Neuron (in vitro differentiated cells): ENCODE data around the gene FASTKD2.
"Not testable (repeated sequence)": the region's sequence is repeated elsewhere in the genome, so short reads cannot be mapped to it uniquely, and the experiment has no call there.

Source experiments
- H2AFZ ChIP-seq: one replicate; pipeline ENCODE4 v1.6.1; 2013; ENCODE audit warnings: low read depth, mild to moderate bottlenecking, inconsistent platforms, low read length, moderate library complexity
- H3K27me3 ChIP-seq: one replicate; pipeline ENCODE4 v1.6.1; 2013; ENCODE audit warnings: low read length; ENCODE audit not compliant: insufficient read depth
- H3K36me3 ChIP-seq: one replicate; pipeline ENCODE4 v1.6.1; 2013; ENCODE audit warnings: low read length; ENCODE audit not compliant: insufficient read depth
- H3K4me1 ChIP-seq: one replicate; pipeline ENCODE4 v1.6.1; 2013; ENCODE audit warnings: low read length; ENCODE audit not compliant: insufficient read depth
- H3K4me3 ChIP-seq: 2 replicates; pipeline ENCODE4 v1.5.1; 2013; ENCODE audit warnings: mild to moderate bottlenecking, low read length, moderate library complexity
- H3K9me3 ChIP-seq: one replicate; pipeline ENCODE4 v1.6.1; 2013; ENCODE audit warnings: low read length

FASTKD2 gene

GRCh38 chr2:206800506-206801417, 35.4 kb downstream of the FASTKD2 start:
- Histone ChIP-seq H3K27me3 (no peaks in the 10 kb centered on the region), H3K4me1 (peaks cover 15% of the 10 kb centered on the region), H2AFZ (no peak overlapping the region), H3K36me3 (peaks cover 7% of the 10 kb centered on the region), H3K9me3 (no peaks in the 10 kb centered on the region), H3K4me3 (no peak overlapping the region)

DNA sequence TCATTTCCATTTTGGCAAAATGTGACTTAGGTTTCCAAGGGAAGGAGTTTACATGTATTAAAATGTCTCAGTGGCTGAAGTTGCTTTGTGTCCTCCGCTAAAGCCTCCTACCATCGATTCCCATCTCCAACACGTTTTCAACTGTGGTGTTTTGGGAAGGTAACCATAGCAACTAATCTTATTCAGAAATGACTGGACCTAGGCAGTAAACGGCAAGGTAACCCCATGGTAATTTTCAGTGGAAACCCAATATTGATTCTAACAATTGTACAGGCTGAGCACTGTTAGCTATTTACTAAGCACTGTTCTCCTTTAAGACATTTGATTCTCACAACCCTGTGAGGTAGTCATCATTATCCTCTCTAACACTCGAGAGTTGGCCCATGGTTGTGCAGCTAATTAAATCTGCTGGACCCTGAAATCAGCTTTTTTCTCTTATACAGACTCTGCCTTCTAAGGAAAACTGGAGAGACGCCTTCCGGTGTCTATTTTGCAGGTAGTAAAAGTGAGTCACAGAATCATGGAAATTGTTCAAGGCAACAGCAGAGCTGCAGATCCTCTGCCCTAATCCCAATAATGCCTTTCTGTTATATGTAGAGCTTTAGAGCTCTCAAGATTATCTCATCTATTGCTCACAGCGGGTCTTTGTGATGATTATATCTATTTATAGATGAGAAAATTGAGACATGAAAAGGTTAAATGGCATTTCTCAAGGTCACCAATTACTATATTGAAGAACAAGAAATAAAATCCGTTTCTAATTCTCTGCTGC, 36.2 kb downstream of the FASTKD2 start:
- Histone ChIP-seq H2AFZ (no peak overlapping the region), H3K4me1 (peaks cover 15% of the 10 kb centered on the region), H3K4me3 (no peak overlapping the region), H3K9me3 (no peaks in the 10 kb centered on the region), H3K36me3 (peaks cover under 1% of the 10 kb centered on the region), H3K27me3 (no peaks in the 10 kb centered on the region)

DNA sequence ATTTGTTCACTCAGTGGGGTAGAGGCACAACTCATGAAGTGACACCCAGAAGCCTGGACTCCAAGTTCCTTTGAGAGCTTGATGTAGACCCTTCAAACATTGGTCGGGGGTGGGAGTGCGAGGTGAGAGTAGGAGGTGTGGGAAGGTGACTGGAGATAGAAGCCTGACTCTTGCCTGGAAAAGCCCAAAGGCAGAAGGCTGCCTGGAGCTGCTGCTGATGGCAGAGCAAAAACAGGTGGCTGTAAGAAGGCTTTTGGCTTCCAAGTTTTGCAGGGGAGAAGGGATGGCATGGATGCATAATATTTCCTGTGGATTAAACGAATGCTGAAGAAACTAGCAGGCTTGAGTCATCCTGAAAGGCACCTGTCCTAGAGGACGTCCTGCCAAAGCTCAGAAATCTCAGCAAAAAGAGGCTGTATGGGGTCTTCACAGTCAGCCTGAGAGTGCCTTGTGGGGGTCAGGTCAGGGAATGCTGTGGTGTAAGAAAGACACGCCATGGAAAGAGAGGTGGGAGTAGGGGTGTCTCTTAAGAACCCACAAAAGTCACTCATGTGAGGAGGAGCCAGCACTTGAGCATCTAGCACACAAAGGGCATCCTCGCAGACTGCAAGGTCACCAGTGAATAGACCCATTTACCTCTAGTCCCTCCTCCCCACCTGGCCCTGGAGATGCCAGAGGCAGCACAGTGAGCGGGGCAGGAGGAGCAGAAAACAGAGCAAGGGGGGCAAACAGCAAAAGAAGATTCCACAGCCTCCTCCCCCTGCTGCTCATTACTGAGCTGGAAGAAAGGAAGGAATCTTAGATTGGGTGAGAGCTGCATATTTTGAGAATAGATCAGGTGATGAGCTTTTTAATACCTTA, 37.5 kb downstream of the FASTKD2 start:
- H3K36me3 ChIP-seq = no peaks in the 10 kb centered on the region
- peaks cover 15% of the 10 kb centered on the region for H3K4me1 ChIP-seq
- H3K4me3 ChIP-seq = no peak overlapping the region
- no peaks in the 10 kb centered on the region for H3K27me3 ChIP-seq
- H3K9me3 ChIP-seq = no peaks in the 10 kb centered on the region
- H2AFZ ChIP-seq = no peak overlapping the region

GRCh38 chr2:206804326-206804725, 38.9 kb downstream of the FASTKD2 start:
- H3K36me3 ChIP-seq = no peaks in the 10 kb centered on the region
- peaks cover 15% of the 10 kb centered on the region for H3K4me1 ChIP-seq
- H2AFZ ChIP-seq = no peak overlapping the region
- H3K9me3 ChIP-seq = no peaks in the 10 kb centered on the region
- no peaks in the 10 kb centered on the region for H3K27me3 ChIP-seq
- H3K4me3 ChIP-seq = no peak overlapping the region

GRCh38 chr2:206805887-206806607, 40.6 kb downstream of the FASTKD2 start:
- no peaks in the 10 kb centered on the region for H3K27me3 ChIP-seq
- H2AFZ ChIP-seq = no peak overlapping the region
- H3K4me3 ChIP-seq = no peak overlapping the region
- no peaks in the 10 kb centered on the region for H3K9me3 ChIP-seq
- H3K4me1 ChIP-seq = peaks cover 10% of the 10 kb centered on the region
- no peaks in the 10 kb centered on the region for H3K36me3 ChIP-seq

DNA sequence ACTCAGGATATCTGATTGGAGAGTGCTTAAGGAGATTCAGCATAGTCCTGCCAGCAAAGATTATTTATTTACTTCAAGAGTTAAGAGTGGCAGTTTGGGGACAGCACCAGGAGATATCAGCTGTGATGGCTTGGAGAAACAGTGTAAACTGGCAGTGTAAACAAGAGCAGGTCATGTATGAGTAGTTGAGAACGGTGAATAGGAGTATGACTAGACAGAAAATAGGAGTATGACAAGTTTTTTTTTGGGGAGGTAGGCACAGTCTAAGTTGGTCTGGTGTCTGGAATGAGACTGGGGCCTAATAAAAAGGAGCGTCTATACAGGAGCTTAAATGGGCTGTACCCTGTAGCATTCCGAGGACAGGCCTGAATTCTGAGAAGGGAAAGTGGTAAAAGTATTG, 42.2 kb downstream of the FASTKD2 start:
- H2AFZ ChIP-seq, H3K4me1 ChIP-seq, H3K27me3 ChIP-seq, H3K36me3 ChIP-seq, H3K4me3 ChIP-seq, H3K9me3 ChIP-seq: not testable (repeated sequence)

GRCh38 chr2:206812471-206812870, 47.1 kb downstream of the FASTKD2 start:
- H2AFZ ChIP-seq, H3K36me3 ChIP-seq, H3K4me1 ChIP-seq, H3K9me3 ChIP-seq, H3K4me3 ChIP-seq, H3K27me3 ChIP-seq: not testable (repeated sequence)

- Histone ChIP-seq H3K9me3 (peaks cover 3% of the 10 kb centered on the region), H3K36me3 (no peaks in the 10 kb centered on the region), H3K4me1 (no peaks in the 10 kb centered on the region), H2AFZ (no peak overlapping the region), H3K4me3 (no peak overlapping the region), H3K27me3 (no peaks in the 10 kb centered on the region)
Observed at GRCh38 chr2:206814498-206814897, 49.1 kb downstream of the FASTKD2 start.

GRCh38 chr2:206820807-206821206, 55.4 kb downstream of the FASTKD2 start:
- Histone ChIP-seq H3K4me1 (no peaks in the 10 kb centered on the region), H3K36me3 (no peaks in the 10 kb centered on the region), H2AFZ (no peak overlapping the region), H3K27me3 (no peaks in the 10 kb centered on the region), H3K4me3 (no peak overlapping the region), H3K9me3 (no peaks in the 10 kb centered on the region)

DNA sequence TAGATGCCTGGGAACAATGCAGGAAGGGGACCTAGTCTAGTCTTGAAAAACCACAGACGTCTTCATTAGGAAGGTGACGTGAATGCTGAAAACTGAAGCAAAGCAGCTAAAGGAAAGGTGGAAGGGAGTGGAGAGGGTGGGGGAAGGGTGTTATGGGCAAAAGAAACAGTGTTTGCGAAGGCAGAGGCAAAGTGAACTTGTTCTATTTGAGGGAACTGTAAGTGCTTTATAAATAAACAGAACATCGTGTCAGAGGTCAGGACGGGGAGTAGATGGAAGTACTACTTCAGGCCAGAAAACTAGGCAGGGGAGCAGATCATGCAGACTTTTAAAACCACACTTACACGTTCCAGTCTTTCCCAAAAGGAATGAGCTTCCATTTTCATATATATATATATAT, 57.8 kb downstream of the FASTKD2 start:
- no peak overlapping the region for H2AFZ ChIP-seq
- H3K9me3 ChIP-seq = no peaks in the 10 kb centered on the region
- no peak overlapping the region for H3K4me3 ChIP-seq
- no peaks in the 10 kb centered on the region for H3K27me3 ChIP-seq
- H3K4me1 ChIP-seq = no peaks in the 10 kb centered on the region
- H3K36me3 ChIP-seq = no peaks in the 10 kb centered on the region

- no peaks in the 10 kb centered on the region for H3K4me1 ChIP-seq
- H3K27me3 ChIP-seq = no peaks in the 10 kb centered on the region
- H3K9me3 ChIP-seq = no peaks in the 10 kb centered on the region
- no peak overlapping the region for H2AFZ ChIP-seq
- H3K4me3 ChIP-seq = no peak overlapping the region
- H3K36me3 ChIP-seq = no peaks in the 10 kb centered on the region
Observed at GRCh38 chr2:206824087-206824618, 58.7 kb downstream of the FASTKD2 start.

GRCh38 chr2:206824993-206825392, 59.6 kb downstream of the FASTKD2 start:
- H3K4me1 ChIP-seq = no peaks in the 10 kb centered on the region

More at GRCh38 chr2:206824993-206825392, 59.6 kb downstream of the FASTKD2 start:
- no peak overlapping the region for H2AFZ ChIP-seq
- H3K27me3 ChIP-seq = no peaks in the 10 kb centered on the region
- no peaks in the 10 kb centered on the region for H3K9me3 ChIP-seq
- no peaks in the 10 kb centered on the region for H3K36me3 ChIP-seq
- H3K4me3 ChIP-seq = no peak overlapping the region
